GM13976 (cell line): ENCODE measurements around the gene BBS9.

Experiments
- DNase-seq: peaks from one replicate; pipeline ENCODE4 v3.0.0; 2012; ENCODE audit warnings: low spot score
- in situ Hi-C: fragments of 300-500 bp; cut with MboI; formaldehyde crosslinking; loops from one replicate; pipeline ENCODE4 v1.12.0; 2022; ENCODE audit warnings: low sequenced_read_pairs, mixed read lengths, inconsistent platforms; ENCODE audit not compliant: unreplicated experiment
- TF ChIP-seq, protein P1 (sequence below): IDR thresholded peaks from 2 replicates; pipeline ENCODE4 v1.5.1; 2012; ENCODE audit warnings: borderline replicate concordance, mild to moderate bottlenecking; ENCODE audit not compliant: insufficient read depth; ENCODE audit errors: extremely low read depth, missing control alignments, control extremely low read depth

BBS9 gene

GRCh38 chr7:33597181-33597580, 467.8 kb downstream of the BBS9 start:
- in situ Hi-C loops: no loop called here
- TF ChIP-seq, protein P1, sequence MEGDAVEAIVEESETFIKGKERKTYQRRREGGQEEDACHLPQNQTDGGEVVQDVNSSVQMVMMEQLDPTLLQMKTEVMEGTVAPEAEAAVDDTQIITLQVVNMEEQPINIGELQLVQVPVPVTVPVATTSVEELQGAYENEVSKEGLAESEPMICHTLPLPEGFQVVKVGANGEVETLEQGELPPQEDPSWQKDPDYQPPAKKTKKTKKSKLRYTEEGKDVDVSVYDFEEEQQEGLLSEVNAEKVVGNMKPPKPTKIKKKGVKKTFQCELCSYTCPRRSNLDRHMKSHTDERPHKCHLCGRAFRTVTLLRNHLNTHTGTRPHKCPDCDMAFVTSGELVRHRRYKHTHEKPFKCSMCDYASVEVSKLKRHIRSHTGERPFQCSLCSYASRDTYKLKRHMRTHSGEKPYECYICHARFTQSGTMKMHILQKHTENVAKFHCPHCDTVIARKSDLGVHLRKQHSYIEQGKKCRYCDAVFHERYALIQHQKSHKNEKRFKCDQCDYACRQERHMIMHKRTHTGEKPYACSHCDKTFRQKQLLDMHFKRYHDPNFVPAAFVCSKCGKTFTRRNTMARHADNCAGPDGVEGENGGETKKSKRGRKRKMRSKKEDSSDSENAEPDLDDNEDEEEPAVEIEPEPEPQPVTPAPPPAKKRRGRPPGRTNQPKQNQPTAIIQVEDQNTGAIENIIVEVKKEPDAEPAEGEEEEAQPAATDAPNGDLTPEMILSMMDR: no peak
- DNase-seq: no peak

GRCh38 chr7:33601101-33601500, 471.7 kb downstream of the BBS9 start:
- in situ Hi-C loops: no loop called here
- TF ChIP-seq, protein P1: no peak
- no peak for DNase-seq

- DNase-seq: no peak
- TF ChIP-seq, protein P1: no peak
- in situ Hi-C loops: no loop called here
Observed at GRCh38 chr7:33601884-33602283, 472.5 kb downstream of the BBS9 start.

- in situ Hi-C loops: no loop called here
- no peak for DNase-seq
- TF ChIP-seq, protein P1: no peak
Observed at GRCh38 chr7:33604056-33604455, 474.7 kb downstream of the BBS9 start.

DNA sequence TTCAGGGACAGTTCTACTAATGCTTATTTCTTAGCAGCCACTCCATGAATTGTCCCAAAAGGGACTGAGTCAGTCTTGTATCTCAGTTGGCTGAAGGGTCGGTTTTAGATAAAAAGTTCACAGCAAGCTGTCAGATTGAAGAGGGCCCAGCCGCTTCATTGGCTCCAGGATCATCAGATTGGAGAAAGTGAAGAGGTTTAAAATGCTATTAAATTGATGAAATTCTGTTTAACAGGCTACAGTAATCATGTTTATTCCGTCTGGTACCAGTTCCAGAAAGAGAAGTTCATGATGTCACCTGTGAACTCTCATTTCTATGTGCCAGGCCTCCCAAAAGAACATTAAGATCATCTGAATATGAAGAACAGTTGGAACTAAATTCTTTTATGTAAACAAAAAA, 481.6 kb downstream of the BBS9 start:
- TF ChIP-seq, protein P1: no peak
- in situ Hi-C loops: no loop called here
- DNase-seq: no peak

GRCh38 chr7:33612442-33612841, 483.1 kb downstream of the BBS9 start:
- in situ Hi-C loops: no loop called here
- DNase-seq: no peak
- TF ChIP-seq, protein P1: no peak
